HepG2 (cell line): ENCODE data around the gene NKD2.

Experiments used
- CBX1 ChIP-seq: IDR thresholded peaks from one replicate; pipeline ENCODE4 v1.6.1; 2016; ENCODE audit warnings: antibody characterized with exemption, low read depth
- SETDB1 ChIP-seq: sonication (generic); formaldehyde crosslinking; IDR thresholded peaks from 2 replicates; pipeline ENCODE4 v1.5.1; 2020; ENCODE audit warnings: missing genetic modification reagents, mild to moderate bottlenecking, borderline replicate concordance
- TF ChIP-seq, protein P1 (sequence below): sonication (generic); formaldehyde crosslinking; IDR thresholded peaks from 2 replicates; pipeline ENCODE4 v1.5.0; 2020; ENCODE audit warnings: mild to moderate bottlenecking, missing genetic modification reagents, moderate library complexity

- TF ChIP-seq CBX1: no peak
- TF ChIP-seq SETDB1 (CRISPR knock-in tag): no peak
- TF ChIP-seq, protein P1, sequence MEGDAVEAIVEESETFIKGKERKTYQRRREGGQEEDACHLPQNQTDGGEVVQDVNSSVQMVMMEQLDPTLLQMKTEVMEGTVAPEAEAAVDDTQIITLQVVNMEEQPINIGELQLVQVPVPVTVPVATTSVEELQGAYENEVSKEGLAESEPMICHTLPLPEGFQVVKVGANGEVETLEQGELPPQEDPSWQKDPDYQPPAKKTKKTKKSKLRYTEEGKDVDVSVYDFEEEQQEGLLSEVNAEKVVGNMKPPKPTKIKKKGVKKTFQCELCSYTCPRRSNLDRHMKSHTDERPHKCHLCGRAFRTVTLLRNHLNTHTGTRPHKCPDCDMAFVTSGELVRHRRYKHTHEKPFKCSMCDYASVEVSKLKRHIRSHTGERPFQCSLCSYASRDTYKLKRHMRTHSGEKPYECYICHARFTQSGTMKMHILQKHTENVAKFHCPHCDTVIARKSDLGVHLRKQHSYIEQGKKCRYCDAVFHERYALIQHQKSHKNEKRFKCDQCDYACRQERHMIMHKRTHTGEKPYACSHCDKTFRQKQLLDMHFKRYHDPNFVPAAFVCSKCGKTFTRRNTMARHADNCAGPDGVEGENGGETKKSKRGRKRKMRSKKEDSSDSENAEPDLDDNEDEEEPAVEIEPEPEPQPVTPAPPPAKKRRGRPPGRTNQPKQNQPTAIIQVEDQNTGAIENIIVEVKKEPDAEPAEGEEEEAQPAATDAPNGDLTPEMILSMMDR (CRISPR knock-in tag): no peak
Measured at GRCh38 chr5:1007681-1008450, 736 bp upstream of the NKD2 start.
